Stomach (tissue), 4 donors: Measurements from ENCODE around the gene AGPAT2.

Experiments
- CTCF ChIP-seq, 7 experiments: fragments of 450-650 bp in 4 of 7; fragments of 200-600 bp in 3 of 7; sonication (generic) in 3 of 7; IDR thresholded peaks; one replicate each; pipeline ENCODE4 v1.5.1; 2016 to 2019; ENCODE audit warnings: antibody characterized with exemption in 7 of 7, control low read depth in 2 of 7, mild to moderate bottlenecking in 1 of 7
- POLR2A ChIP-seq, 4 donors: fragments of 450-650 bp; IDR thresholded peaks; one replicate each; pipeline ENCODE4 v1.6.1; 2016; ENCODE audit warnings: antibody characterized with exemption in 4 of 4, control low read depth in 2 of 4, mild to moderate bottlenecking in 1 of 4, moderate library complexity in 1 of 4

GRCh38 chr9:136723362-136723976 is 36.2 kb upstream of the AGPAT2 start:
- TF ChIP-seq POLR2A (IDR thresholded peaks at IDR 0.05) (no peak), CTCF (IDR thresholded peaks at IDR 0.05) (no peak)
